HG02885 (cell line): ENCODE data around the gene IL16.

Experiments
- ATAC-seq: cut with Tn5 transposase; IDR thresholded peaks from one replicate; pipeline ENCODE4 v1.9.1; 2021; ENCODE audit warnings: mild to moderate bottlenecking; ENCODE audit not compliant: unreplicated experiment, poor library complexity

Gene IL16

GRCh38 chr15:81271761-81272644 lies 75.3 kb downstream of the IL16 start:
- no peak for ATAC-seq

- ATAC-seq: no peak
These were observed 76.5 kb downstream of the IL16 start for GRCh38 chr15:81273200-81273599.

- no peak for ATAC-seq
These were observed 77.2 kb downstream of the IL16 start for GRCh38 chr15:81273855-81274254.

GRCh38 chr15:81274255-81274654 lies 77.6 kb downstream of the IL16 start:
- ATAC-seq: no peak

DNA sequence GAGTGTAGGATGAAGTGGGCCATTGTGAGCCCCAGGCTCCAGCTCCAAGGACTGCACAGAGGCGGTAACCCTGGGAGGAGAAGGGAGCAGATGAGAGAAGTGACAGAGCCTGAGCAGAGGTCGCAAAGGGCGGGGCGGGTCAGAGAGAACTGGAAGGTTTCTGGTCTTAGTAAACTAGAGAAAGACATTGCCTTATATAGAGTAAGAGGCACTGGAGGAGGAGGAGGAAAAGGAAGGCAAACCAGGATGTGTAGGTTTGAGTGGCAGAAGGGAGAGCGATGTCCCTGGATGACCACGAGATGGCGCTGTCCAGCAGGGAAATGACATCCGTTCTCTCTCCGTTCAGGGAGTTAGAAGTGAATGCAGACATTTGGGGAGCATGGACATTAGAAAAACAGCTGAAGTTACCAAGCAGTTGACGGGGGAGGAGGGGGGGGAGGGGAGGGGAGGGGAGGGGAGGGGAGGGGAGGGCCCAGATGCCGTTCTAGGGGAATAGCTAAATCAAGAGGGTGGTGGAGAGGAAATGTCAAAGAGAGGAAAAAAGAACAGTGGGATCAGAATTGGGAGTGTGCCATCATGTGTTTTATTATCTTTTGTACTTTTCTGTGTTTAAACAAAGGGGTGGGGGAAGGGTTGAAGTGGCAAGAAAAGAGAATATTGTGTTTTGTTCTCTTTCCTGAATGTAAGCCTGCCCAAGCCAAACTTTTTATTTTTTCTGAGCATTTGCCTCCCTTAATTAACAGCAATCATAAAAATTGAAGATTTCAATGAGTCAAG lies 78.4 kb downstream of the IL16 start:
- peak; percentile 86 for ATAC-seq

- ATAC-seq: no peak
These were observed 79.2 kb downstream of the IL16 start for GRCh38 chr15:81275711-81276392.

DNA sequence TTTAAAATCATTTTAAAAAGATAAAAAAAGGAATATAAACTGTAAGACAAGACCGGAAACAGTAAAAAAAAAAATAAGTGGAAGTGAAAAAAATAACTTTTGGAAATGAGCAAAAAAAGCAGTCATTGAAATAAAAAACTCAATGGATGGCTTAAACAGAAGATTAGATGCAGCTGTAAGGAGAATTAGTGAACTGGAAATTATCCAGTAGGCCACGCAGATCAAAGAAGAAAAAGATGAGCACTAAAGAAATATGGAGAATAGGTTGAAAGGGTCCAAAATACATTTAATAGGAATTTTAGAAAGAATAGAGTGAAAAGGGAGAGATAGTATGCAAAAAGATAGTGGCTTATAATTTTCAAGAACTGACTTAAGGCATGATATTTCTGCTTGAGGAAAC lies 80.3 kb downstream of the IL16 start:
- no peak for ATAC-seq

GRCh38 chr15:81277851-81278250 lies 81.2 kb downstream of the IL16 start:
- no peak for ATAC-seq

- no peak for ATAC-seq
These were observed 81.8 kb downstream of the IL16 start for GRCh38 chr15:81278306-81279029.

GRCh38 chr15:81279621-81280485 lies 83.2 kb downstream of the IL16 start:
- ATAC-seq: no peak

GRCh38 chr15:81280696-81281455 lies 84.2 kb downstream of the IL16 start:
- no peak for ATAC-seq

DNA sequence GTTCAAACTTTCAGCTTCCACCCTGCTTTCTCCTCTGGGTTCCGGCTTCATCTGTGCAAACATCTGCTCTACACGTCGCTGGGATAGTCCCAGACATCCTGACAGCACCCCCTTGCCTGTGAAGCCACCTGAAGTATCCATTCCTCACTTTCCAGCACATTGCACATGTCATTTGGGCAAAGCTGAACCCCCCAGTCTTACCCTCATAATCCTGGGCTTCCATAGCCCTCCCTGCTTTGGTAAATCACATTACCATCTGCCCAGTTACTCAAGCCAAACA lies 84.7 kb downstream of the IL16 start:
- ATAC-seq: no peak

GRCh38 chr15:81281766-81282605 lies 85.3 kb downstream of the IL16 start:
- no peak for ATAC-seq

DNA sequence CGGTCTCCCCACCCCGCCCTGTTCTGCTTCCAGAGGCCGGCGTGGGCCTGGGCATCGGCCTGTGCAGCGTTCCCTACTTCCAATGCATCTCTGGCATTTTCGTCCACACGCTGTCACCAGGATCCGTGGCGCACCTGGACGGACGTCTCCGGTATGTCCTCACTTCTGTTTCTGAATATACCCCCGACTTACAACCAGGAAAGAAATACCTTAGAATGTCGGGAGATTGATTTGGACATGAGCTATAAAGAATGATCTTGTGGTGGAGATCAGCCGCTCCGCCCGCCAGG lies 85.9 kb downstream of the IL16 start:
- no peak for ATAC-seq

DNA sequence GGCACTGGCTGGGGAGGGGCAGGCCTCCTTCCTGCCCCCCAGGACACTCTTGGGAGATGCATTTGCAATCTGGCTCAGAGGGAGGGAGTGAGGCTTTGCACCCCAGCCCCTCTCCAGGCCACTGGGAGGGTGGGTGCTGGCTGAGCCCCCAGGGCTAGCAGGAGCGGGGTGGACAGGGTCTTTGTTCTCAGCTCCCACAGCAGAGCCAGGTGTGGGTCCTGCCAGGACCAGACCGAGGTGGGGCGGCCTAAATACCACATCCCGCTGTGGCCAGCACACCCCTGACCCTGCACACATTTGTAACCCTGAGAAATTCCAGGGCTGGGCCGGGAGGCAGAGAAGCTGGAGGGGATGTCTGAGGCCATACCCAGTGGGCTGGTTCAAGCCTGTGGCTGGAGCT lies 86.2 kb downstream of the IL16 start:
- ATAC-seq: no peak

- peak; percentile 45 for ATAC-seq
These were observed 87.8 kb downstream of the IL16 start for GRCh38 chr15:81284256-81285031.

DNA sequence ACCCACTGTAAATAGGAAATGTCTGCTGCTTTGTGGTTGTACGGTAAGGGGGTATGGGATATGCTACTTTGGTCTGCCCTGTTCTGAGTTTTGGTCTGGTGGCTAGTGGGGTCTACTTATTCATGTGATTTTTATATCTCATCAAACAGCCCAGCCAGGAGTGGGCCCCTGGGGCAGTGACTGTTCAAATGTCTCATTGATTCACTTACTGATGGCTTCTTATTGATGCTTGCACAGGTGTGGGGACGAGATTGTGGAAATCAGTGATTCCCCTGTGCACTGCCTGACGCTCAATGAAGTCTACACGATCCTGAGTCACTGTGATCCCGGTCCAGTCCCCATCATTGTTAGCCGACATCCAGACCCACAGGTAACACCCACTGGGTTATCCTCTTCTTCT lies 88.8 kb downstream of the IL16 start:
- no peak for ATAC-seq
